Hippocampal formation (tissue), 2 donors: Measurements from ENCODE around the gene PDLIM4.
A peak's percentile ranks its signal among the peaks of the same experiment; 100 is the strongest.

Experiments
- DNase-seq, 2 donors: peaks; one replicate each; lab custom pipeline; 2025; lab: John Stamatoyannopoulos, UW

The PDLIM4 gene

GRCh38 chr5:132257131-132258101 is at the start of gene PDLIM4:
PDLIM4 (plus strand) TSS chr5:132257696; CDS start chr5:132257735, 39 bp downstream.
- DNase-seq, result no peak

- no peak for DNase-seq
Measured at GRCh38 chr5:132207778-132208177, 49.7 kb upstream of the PDLIM4 start.

GRCh38 chr5:132209131-132209530 is 48.4 kb upstream of the PDLIM4 start:
- DNase-seq, result no peak

- no peak for DNase-seq
Measured at GRCh38 chr5:132209901-132210545, 47.5 kb upstream of the PDLIM4 start.

GRCh38 chr5:132210944-132211343 is 46.6 kb upstream of the PDLIM4 start:
- no peak for DNase-seq

GRCh38 chr5:132211787-132212186 is 45.7 kb upstream of the PDLIM4 start:
- no peak for DNase-seq

- DNase-seq, result no peak
Measured at GRCh38 chr5:132213666-132214065, 43.8 kb upstream of the PDLIM4 start.

GRCh38 chr5:132214491-132214890 is 43.0 kb upstream of the PDLIM4 start:
- no peak for DNase-seq

- DNase-seq, result peak; percentile 72 to 74
Measured at GRCh38 chr5:132215329-132215728, 42.2 kb upstream of the PDLIM4 start.

- no peak for DNase-seq
Measured at GRCh38 chr5:132218321-132218720, 39.2 kb upstream of the PDLIM4 start.

- no peak for DNase-seq
Measured at GRCh38 chr5:132219289-132219970, 38.1 kb upstream of the PDLIM4 start.

GRCh38 chr5:132219981-132220380 is 37.5 kb upstream of the PDLIM4 start:
- DNase-seq, result no peak

GRCh38 chr5:132220491-132220890 is 37.0 kb upstream of the PDLIM4 start:
- DNase-seq, result no peak

GRCh38 chr5:132221781-132222648 is 35.5 kb upstream of the PDLIM4 start:
- DNase-seq, result peak in 1 of 2 donors; percentile 42

- no peak for DNase-seq
Measured at GRCh38 chr5:132222649-132223038, 34.9 kb upstream of the PDLIM4 start.

GRCh38 chr5:132223861-132224260 is 33.6 kb upstream of the PDLIM4 start:
- DNase-seq, result no peak

GRCh38 chr5:132224716-132225115 is 32.8 kb upstream of the PDLIM4 start:
- no peak for DNase-seq

- DNase-seq, result peak in 1 of 2 donors; percentile 10
Measured at GRCh38 chr5:132225165-132226032, 32.1 kb upstream of the PDLIM4 start.

GRCh38 chr5:132226516-132227234 is 30.8 kb upstream of the PDLIM4 start:
- DNase-seq, result no peak

- peak in 1 of 2 donors; percentile 33 for DNase-seq
Measured at GRCh38 chr5:132227235-132227484, 30.3 kb upstream of the PDLIM4 start.
